Middle frontal gyrus (tissue), 1 donor: ENCODE measurements around the gene HARS2.
"Not testable (repeated sequence)": the region's sequence is repeated elsewhere in the genome, so short reads cannot be mapped to it uniquely, and the experiment has no call there.

ENCODE experiments used
- DNase-seq: peaks from one replicate; pipeline ENCODE4 v3.0.0-alpha.2; 2015; ENCODE audit warnings: low spot score; ENCODE audit errors: extremely low spot score

The HARS2 gene

DNA sequence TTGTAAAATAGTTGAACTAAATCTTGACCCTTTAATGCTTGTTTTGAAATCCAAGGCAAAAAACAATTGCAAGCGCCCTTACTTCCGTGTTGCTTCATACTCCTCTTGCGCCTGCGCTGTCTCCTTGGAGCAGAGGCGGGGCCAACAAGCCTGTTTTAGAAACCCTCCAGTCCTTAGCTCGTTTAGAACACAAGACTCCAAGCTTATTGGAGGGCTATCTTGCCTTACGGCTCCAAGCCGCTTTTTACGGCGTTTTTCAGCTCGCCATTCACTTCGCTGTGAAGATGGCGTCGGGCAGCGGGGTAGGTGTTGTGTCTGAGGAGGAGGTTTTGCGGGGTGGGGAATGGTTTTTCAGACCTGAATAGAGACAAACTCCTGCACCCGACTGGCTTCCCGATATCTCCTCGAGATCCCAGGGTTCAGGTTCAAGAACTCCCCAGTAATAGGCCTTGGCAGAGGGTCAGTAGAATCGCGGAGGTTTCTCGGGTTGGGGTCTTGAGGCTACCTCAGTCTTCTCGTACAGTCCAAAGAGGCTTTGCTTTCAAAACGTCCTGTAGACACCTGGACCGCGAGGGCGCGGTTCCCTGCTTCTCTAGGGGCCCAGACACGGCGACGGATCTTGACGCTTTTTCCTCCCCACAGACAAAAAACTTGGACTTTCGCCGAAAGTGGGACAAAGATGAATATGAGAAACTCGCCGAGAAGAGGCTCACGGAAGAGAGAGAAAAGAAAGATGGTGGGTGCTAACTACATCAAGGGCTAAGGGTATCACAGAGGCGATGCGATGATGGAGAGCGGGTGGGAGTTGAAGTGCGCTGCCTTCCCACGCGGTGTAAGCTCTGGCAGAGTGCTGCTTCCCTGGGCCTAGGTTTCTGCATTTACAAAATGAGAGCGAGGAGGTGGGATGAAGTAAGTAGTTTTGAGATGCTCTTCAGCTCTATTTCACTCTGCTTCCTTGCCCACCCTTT lies 9.2 kb downstream of the HARS2 start, which contains the start of gene ZMAT2:
ZMAT2 (plus strand) TSS at position 271 of the 968 bp plus-strand sequence; CDS start at position 285, 14 bp downstream.
- DNase-seq = peak; percentile 99

DNA sequence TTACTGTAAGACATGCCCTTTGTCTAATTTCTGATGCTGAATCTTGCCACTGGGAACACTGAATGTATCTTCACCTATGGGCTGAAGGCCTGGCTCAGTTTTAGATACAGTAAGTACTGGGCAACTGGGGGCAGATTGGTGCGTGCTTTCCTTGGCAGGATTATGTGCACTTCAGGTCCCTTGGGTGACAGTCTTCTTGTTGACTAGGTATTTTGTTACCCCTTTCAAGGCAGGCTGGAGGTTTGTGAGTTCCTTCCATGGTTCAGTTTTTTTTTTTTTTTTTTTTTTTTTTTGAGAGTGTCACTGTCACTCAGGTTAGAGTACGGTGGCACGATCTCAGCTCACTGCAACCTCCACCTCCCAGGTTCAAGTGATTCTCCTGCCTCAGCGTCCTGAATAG lies 16.6 kb downstream of the HARS2 start:
- DNase-seq = no peak

DNA sequence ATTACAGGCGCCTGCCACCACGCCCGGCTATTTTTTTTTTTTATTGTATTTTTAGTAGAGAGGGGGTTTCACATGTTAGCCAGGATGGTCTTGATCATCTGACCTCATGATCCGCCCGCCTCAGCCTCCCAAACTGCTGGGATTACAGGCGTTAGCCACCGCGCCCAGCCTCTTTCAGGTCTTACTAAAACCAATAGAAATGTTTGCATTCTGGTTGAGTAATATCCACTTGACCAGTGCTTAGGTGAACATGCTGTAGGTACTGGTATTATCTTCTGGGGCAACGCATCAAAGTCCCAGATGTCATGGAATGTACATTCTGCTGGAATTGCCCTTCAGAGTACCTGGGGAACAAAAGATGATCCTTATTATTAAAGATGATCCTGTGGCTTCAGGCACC lies 17.5 kb downstream of the HARS2 start:
- DNase-seq = not testable (repeated sequence)

DNA sequence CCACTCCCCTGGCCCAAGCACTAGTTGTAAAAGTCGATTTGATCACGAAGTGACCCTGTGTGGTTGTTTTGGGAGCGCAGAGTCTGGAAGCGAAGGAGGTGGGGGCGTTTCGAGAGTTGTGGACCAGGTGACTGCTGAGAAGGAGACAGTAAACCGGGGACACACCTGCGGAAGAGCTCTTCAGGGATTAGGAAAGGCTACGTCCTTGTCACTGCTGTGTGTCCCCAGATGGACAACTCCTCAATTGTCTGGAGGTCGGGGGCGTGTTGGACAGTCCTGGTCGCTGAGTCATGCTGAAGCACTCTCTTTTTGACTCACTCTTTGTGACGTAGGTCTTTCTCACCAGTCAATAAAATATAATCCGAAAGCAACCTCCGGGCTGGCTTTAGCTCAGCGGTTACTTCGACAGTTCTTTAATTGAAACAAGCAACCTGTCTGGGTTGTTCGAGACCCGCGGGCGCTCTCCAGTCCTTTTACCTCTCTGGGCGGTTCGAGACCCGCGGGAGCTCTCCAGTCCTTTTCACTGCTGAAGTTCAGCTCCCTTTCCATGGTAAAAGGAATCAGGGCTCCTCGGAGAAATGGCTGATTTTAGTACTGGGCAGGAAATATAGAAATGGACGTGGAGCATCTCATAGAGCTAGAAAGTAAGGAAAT lies 19.8 kb downstream of the HARS2 start:
- peak; percentile 75 for DNase-seq

DNA sequence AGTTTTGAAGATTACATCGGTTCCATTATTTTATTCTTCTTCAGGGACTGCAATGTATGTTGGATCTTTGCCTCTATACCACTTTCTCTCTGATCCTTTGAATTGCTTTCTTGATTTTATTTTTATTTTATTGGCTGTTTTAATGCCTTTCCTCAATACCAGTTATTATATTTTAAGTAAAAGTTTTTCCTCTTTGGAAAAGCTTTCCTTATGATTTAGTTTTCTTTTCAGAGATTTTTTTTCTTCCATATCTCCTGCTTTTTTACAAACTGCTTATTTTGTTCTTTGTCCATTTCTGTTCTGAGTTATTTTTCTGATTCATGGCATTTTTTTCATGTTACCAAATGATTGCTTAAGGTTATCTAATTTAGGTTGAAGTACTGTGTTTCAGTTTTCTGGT lies 20.5 kb downstream of the HARS2 start:
- no peak for DNase-seq

DNA sequence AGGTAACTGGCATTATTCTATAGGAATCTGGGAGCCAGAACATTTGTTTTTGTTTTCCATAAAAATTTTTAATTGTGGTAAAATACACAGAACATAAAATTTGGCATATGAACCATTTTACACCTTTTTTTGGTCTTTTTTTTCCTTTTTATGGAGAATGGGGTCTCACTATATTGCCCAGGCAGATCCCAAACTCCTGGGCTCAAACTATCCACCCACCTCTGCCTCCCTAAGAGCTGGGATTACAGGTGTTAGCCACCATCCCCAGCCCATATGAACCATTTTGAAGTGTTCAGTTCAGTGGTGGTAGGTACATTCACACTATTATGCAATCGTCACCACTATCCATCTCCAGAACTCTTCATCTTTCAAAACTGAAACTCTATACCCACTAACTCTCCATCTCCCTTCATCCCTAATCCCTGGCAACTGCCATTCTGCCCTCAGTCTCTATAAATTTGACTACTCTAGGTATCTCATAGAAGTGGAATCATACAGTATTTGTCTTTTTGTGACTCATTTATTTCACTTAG lies 22.4 kb downstream of the HARS2 start:
- no peak for DNase-seq

DNA sequence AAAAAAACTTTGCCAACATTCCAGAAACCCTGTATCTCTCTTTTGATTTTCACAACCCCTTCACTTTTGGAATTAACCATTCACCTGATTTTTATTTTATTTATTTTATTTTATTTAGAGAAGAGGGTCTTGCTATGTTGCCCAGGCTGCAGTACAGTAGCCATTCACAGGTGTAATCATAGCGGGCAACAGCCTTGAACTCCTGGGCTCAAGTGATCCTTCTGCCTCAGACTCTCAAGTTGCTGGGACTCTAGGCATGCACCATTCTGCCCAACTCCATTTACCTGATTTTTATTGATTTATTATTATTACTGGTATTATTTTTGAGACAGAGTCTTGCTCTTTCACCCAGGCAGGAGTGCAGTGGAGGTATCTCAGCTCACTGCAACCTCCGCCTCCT lies 25.0 kb downstream of the HARS2 start:
- not testable (repeated sequence) for DNase-seq

DNA sequence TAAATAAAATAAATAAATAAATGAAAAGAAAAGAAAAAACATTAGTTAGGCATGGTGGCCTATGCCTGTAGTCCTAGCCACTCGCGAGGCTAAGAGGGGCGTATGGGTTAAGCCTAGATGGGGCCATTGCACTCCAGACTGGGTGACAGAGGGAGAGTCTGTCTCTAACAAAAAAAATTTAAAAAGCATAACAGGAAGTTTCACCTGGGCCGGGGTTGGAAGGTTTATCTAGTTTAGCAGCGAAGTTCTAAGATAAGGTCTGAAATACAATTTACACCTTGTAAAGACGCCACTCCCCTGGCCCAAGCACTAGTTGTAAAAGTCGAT lies 27.0 kb downstream of the HARS2 start:
- DNase-seq = no peak

DNA sequence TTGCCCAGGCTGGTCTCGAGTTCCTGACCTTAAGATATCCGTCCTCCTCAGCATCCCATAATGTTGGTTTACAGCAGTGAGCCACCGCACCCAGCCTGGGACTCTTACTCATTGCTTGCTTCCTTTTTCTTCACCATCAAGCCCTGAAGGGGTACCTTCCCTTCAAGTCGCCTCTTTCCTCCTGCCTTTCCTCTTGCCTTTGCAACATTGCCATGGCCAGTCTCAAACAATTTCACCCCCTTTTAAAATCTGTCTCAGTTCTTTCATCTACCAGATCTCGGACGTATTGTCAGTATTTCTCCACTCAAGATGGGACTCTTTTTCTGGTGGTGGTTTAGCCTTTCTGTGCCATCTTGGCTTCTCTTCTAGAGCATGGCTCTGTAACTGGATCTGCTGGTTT lies 29.5 kb downstream of the HARS2 start:
- not testable (repeated sequence) for DNase-seq

DNA sequence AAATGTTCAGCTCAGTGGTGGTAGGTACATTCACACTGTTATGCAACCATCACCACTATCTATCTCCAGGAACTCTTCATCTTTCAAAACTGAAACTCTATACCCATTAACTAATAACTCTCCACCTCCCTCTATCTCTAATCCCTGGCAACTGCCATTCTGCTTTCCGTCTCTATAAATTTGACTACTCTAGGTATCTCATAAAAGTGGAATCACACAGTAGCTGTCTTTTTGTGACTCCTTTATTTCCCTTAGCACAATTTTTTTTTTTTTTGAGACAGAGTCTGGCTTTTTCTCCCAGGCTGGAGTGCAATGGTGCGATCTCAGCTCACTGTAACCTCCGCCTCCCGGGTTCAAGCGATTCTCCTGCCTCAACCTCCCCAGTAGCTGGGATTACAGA lies 30.1 kb downstream of the HARS2 start:
- not testable (repeated sequence) for DNase-seq

DNA sequence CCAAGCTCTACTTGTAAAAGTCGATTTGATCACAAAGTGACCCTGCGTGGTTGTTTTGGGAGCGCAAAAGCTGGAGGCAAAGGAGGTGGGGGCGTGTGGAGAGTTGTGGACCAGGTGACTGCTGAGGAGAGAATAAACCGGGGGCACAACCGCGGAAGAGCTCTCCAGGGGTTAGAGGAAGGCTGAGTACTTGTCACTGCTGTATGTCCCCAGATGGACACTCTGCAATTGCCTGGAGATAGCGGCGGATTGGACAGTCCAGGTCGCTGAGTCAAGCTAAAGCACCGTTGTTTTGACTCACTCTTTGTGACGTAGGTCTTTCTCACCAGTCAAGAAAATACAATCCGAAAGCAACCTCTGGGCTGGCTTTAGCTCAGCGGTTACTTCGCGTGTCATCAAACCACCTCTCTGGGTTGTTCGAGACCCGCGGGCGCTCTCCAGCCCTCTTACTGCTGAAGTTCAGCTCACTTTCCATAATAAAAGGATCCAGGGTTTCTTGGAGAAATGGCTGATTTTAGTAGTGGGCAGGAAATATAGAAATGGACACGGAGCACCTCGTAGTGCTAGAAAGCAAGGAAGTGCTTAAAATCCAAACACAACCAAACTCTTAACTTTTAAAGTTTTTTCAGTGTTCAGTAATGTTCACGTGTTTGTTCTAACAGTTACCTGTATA lies 34.7 kb downstream of the HARS2 start:
- DNase-seq = no peak

DNA sequence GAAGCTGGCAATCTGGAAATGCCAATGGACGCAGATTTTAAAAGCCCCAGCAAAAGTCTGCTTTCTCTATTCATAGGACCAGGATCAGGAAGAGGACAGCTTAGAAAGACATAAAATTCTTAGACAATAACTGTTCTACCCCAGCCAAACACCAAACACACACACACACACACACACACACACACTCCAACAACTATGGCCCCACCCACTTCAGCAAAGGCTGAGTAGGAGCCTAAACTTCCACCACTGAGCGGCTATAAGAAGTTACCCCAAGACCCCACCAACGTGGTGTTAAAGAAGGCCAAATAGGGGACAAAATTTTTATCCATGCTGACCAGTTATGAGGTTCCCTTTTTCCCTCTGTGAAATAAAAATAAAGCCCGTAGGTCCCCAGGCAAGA lies 41.8 kb downstream of the HARS2 start:
- DNase-seq = no peak

DNA sequence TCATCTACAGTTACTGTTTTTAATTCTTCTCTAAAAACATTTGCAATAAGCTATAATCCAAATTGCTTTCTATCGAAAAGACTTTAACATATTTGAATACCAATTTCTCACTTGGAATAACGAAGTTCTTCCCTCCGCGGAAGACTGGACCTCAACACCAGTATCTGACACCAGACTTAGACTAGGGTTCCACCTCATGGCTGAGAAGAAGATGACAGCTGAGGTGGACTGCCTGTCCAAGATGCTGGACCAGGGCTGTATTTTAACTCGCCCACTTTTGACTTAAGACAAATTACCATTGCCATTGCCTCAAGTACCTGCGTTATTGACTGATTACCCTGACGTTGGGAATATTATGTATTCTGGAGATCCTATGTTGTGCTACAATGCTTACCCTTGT lies 43.1 kb downstream of the HARS2 start:
- no peak for DNase-seq

DNA sequence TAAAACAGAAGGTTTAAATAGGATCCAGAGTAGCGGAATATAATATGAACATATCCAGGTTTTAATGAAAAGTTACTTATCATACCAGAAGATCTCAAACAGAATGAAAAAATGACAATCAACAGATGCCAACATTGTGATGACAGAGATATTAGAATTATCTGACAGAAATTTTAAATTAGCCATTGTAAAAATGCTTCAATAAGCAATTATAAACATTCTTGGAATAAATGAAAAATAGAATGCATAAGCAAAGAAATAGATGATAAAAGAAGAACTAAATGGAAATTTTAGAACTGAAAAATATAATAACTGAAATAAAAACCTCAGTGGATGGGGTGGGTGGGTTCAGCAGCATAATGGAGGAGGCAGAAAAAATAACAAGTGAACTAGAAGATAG lies 46.2 kb downstream of the HARS2 start:
- DNase-seq = no peak

DNA sequence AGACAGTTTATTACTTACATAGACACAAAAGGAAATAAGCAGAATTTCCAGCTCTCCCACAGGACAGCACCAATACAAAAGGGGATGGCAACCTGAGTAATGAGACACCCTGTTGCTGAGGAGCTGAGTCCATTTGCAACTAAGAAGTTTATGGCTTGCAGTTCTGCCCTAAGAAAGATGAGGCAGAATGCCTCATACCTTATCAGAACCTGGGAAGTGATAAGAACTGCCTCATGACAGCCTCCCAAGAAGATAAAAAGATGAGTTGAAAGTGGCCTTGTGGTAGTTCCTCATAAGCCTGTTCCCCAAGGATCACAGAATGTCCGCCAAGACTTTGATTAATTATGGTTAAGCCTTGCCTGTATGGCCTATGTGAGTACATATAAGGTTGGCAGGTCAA lies 50.7 kb downstream of the HARS2 start:
- no peak for DNase-seq
